Gastroesophageal sphincter (tissue), 3 donors: ENCODE results near the gene NAGPA.

Experiments used
- CTCF ChIP-seq, 4 experiments: fragments of 200-600 bp in 2 of 4; fragments of 450-650 bp in 2 of 4; sonication (generic) in 1 of 4; IDR thresholded peaks; one replicate each; pipeline ENCODE4 v1.5.1; 2017 to 2019; ENCODE audit warnings: antibody characterized with exemption in 4 of 4, mild to moderate bottlenecking in 2 of 4, moderate library complexity in 2 of 4
- EP300 ChIP-seq: sonication (generic); formaldehyde crosslinking; IDR thresholded peaks from one replicate; pipeline ENCODE4 v1.6.1; 2017; ENCODE audit warnings: antibody characterized with exemption, mild to moderate bottlenecking
- POLR2A ChIP-seq, 2 donors: fragments of 450-650 bp; IDR thresholded peaks; one replicate each; pipeline ENCODE4 v1.6.1; 2017; ENCODE audit warnings: antibody characterized with exemption in 2 of 2, mild to moderate bottlenecking in 2 of 2, moderate library complexity in 1 of 2
- POLR2AphosphoS5 ChIP-seq: sonication (generic); formaldehyde crosslinking; IDR thresholded peaks from one replicate; pipeline ENCODE4 v1.6.1; 2017; ENCODE audit warnings: antibody characterized with exemption

GRCh38 chr16:4987580-4988374, 46.0 kb downstream of the NAGPA start:
- TF ChIP-seq CTCF (IDR thresholded peaks at IDR 0.05): no peak
- no peak for TF ChIP-seq POLR2A (IDR thresholded peaks at IDR 0.05)
- no peak for TF ChIP-seq EP300
- TF ChIP-seq POLR2AphosphoS5: no peak
